IMR-90 (cell line): ENCODE measurements around the gene PAK4. TPM values are rescaled to one million over a fixed set of nuclear protein-coding genes. Genes with fewer than 3 reads are reported as not detected.

Experiments used
- ATAC-seq: fragments of 200-7000 bp; cut with Tn5 transposase; 2 replicates; pipeline ENCODE4 v1.9.1; 2020; ENCODE audit warnings: low read depth, mild to moderate bottlenecking, moderate library complexity
- BruUV-seq: library from RNA; stranded (reverse); fragments of 400-500 nt; replicated peaks from 2 replicates; lab custom pipeline; 2021; lab: Mats Ljungman, UMichigan
- CTCF ChIA-PET: fragments of 300-600 bp; formaldehyde crosslinking; extraction: SDS; loops from one replicate; lab custom pipeline; 2021; ENCODE audit warnings: antibody characterized with exemption; lab: Yijun Ruan, JAX
- POLR2A ChIA-PET: fragments of 300-600 bp; sonication (Branson Sonifier 250); formaldehyde crosslinking; loops from one replicate; lab custom pipeline; 2022; ENCODE audit warnings: antibody characterized with exemption; ENCODE audit not compliant: unreplicated experiment; lab: Charles Lee
- DNase-seq: peaks from one replicate; pipeline ENCODE4 v3.0.0; 2013
- H2AFZ ChIP-seq: replicated peaks from 2 replicates; pipeline ENCODE3; 2013; ENCODE audit warnings: low read length, mild to moderate bottlenecking; ENCODE audit not compliant: poor library complexity
- H2AK5ac ChIP-seq: 2 replicates; pipeline ENCODE4 v1.6.1; 2013; ENCODE audit warnings: low read depth, low read length, inconsistent platforms
- H2AK9ac ChIP-seq: replicated peaks from 2 replicates; pipeline ENCODE3; 2013; ENCODE audit warnings: mild to moderate bottlenecking, low read depth, low read length, moderate library complexity; ENCODE audit not compliant: poor library complexity
- H2BK120ac ChIP-seq: 2 replicates; pipeline ENCODE4 v1.6.1; 2013; ENCODE audit warnings: low read depth, low read length, inconsistent platforms
- H2BK15ac ChIP-seq: 3 replicates; pipeline ENCODE4 v1.6.1; 2013; ENCODE audit warnings: low read depth, low read length, inconsistent platforms
- H2BK20ac ChIP-seq: 2 replicates; pipeline ENCODE4 v1.6.1; 2013; ENCODE audit warnings: low read depth, mild to moderate bottlenecking, inconsistent platforms, low read length, moderate library complexity
- H2BK5ac ChIP-seq: 2 replicates; pipeline ENCODE4 v1.6.1; 2013; ENCODE audit warnings: mild to moderate bottlenecking, low read depth, low read length, inconsistent platforms; ENCODE audit not compliant: poor library complexity, severe bottlenecking
- H3K14ac ChIP-seq: replicated peaks from 2 replicates; pipeline ENCODE4 v1.6.1; 2013; ENCODE audit warnings: low read depth, low read length, inconsistent platforms
- H3K18ac ChIP-seq: 2 replicates; pipeline ENCODE4 v1.6.1; 2013; ENCODE audit warnings: low read depth, low read length, control low read depth
- H3K23ac ChIP-seq: 2 replicates; pipeline ENCODE4 v1.6.1; 2013; ENCODE audit warnings: low read depth, low read length, inconsistent platforms
- H3K27ac ChIP-seq: 2 replicates; pipeline ENCODE4 v1.5.1; 2013; ENCODE audit warnings: mild to moderate bottlenecking, control low read depth, low read length; ENCODE audit not compliant: insufficient read depth
- H3K27me3 ChIP-seq: 2 replicates; pipeline ENCODE4 v1.6.1; 2013; ENCODE audit warnings: low read length; ENCODE audit not compliant: control insufficient read depth, insufficient read depth
- H3K36me3 ChIP-seq: 2 replicates; pipeline ENCODE4 v1.6.1; 2013; ENCODE audit warnings: low read length, mixed read lengths; ENCODE audit not compliant: control insufficient read depth, insufficient read depth
- H3K4ac ChIP-seq: 2 replicates; pipeline ENCODE4 v1.6.1; 2013; ENCODE audit warnings: low read depth, low read length, inconsistent platforms
- H3K4me1 ChIP-seq: 2 replicates; pipeline ENCODE4 v1.6.1; 2013; ENCODE audit warnings: low read length, mixed read lengths; ENCODE audit not compliant: control insufficient read depth, insufficient read depth
- H3K4me2 ChIP-seq: 2 replicates; pipeline ENCODE4 v1.6.1; 2013; ENCODE audit warnings: low read depth, mild to moderate bottlenecking, control low read depth, low read length, moderate library complexity
- H3K4me3 ChIP-seq: 2 replicates; pipeline ENCODE4 v1.5.1; 2013; ENCODE audit warnings: low read depth, mild to moderate bottlenecking, control low read depth, low read length, moderate library complexity; ENCODE audit not compliant: insufficient read depth
- H3K56ac ChIP-seq: 2 replicates; pipeline ENCODE4 v1.6.1; 2013; ENCODE audit warnings: low read length, inconsistent platforms; ENCODE audit not compliant: insufficient read depth; ENCODE audit errors: extremely low read depth
- H3K79me1 ChIP-seq, 2 experiments: 2 replicates each; pipeline ENCODE4 v1.6.1; 2013; ENCODE audit warnings: low read length in 2 of 2, inconsistent platforms in 1 of 2, low read depth in 1 of 2
- H3K9ac ChIP-seq: 2 replicates; pipeline ENCODE4 v1.6.1; 2013; ENCODE audit warnings: low read depth, low read length, control low read depth
- H3K9me1 ChIP-seq: 2 replicates; pipeline ENCODE4 v1.6.1; 2013; ENCODE audit warnings: low read length, inconsistent platforms; ENCODE audit not compliant: insufficient read depth
- H3K9me3 ChIP-seq: 2 replicates; pipeline ENCODE4 v1.6.1; 2013; ENCODE audit warnings: low read length; ENCODE audit not compliant: control insufficient read depth, insufficient read depth
- H4K20me1 ChIP-seq: 2 replicates; pipeline ENCODE4 v1.6.1; 2013; ENCODE audit warnings: low read length, inconsistent platforms; ENCODE audit not compliant: insufficient read depth
- H4K5ac ChIP-seq: 2 replicates; pipeline ENCODE4 v1.6.1; 2013; ENCODE audit warnings: mild to moderate bottlenecking, low read depth, low read length, control low read depth
- H4K8ac ChIP-seq, 2 experiments: 2 replicates each; pipeline ENCODE4 v1.6.1; 2013; ENCODE audit warnings: low read depth in 2 of 2, low read length in 2 of 2, control low read depth in 1 of 2, inconsistent platforms in 1 of 2
- H4K91ac ChIP-seq: 2 replicates; pipeline ENCODE4 v1.6.1; 2013; ENCODE audit warnings: low read depth, low read length, inconsistent platforms; ENCODE audit not compliant: insufficient read depth
- BHLHE40 ChIP-seq: fragments of 150-350 bp; IDR thresholded peaks from 2 replicates; pipeline ENCODE4 v1.6.1; 2016; ENCODE audit warnings: mild to moderate bottlenecking, low read depth, low read length
- CEBPB ChIP-seq: IDR thresholded peaks from 2 replicates; pipeline ENCODE4 v1.6.1; 2012; ENCODE audit warnings: low read depth, low read length, improper control_type of control experiment
- CHD1 ChIP-seq: IDR thresholded peaks from 2 replicates; pipeline ENCODE4 v1.6.1; 2012; ENCODE audit warnings: low read depth, low read length, improper control_type of control experiment
- FOS ChIP-seq: fragments of 150-350 bp; IDR thresholded peaks from 2 replicates; pipeline ENCODE4 v1.6.1; 2016; ENCODE audit warnings: low read depth, low read length
- MAFK ChIP-seq: IDR thresholded peaks from 2 replicates; pipeline ENCODE4 v1.6.1; 2012; ENCODE audit warnings: low read depth, low read length, improper control_type of control experiment
- MAZ ChIP-seq: IDR thresholded peaks from 2 replicates; pipeline ENCODE4 v1.6.1; 2012; ENCODE audit warnings: low read depth, mild to moderate bottlenecking, low read length, improper control_type of control experiment, moderate library complexity, borderline replicate concordance
- MXI1 ChIP-seq: IDR thresholded peaks from 2 replicates; pipeline ENCODE4 v1.6.1; 2012; ENCODE audit warnings: low read depth, mild to moderate bottlenecking, low read length, moderate library complexity, borderline replicate concordance
- POLR2A ChIP-seq: IDR thresholded peaks from 2 replicates; pipeline ENCODE4 v1.6.1; 2012; ENCODE audit warnings: mild to moderate bottlenecking, low read depth, low read length
- RAD21 ChIP-seq: IDR thresholded peaks from 2 replicates; pipeline ENCODE4 v1.6.1; 2012; ENCODE audit warnings: low read length, improper control_type of control experiment
- RCOR1 ChIP-seq: IDR thresholded peaks from 2 replicates; pipeline ENCODE4 v1.6.1; 2012; ENCODE audit warnings: mild to moderate bottlenecking, low read length, improper control_type of control experiment; ENCODE audit not compliant: insufficient replicate concordance
- RFX5 ChIP-seq: IDR thresholded peaks from 2 replicates; pipeline ENCODE4 v1.8.0; 2012; ENCODE audit warnings: low read depth, mild to moderate bottlenecking, low read length, moderate library complexity
- SMC3 ChIP-seq: fragments of 150-350 bp; IDR thresholded peaks from 2 replicates; pipeline ENCODE4 v1.6.1; 2016; ENCODE audit warnings: low read depth, mild to moderate bottlenecking, antibody characterized with exemption, low read length, moderate library complexity
- USF2 ChIP-seq: fragments of 150-350 bp; IDR thresholded peaks from 2 replicates; pipeline ENCODE4 v1.6.1; 2017; ENCODE audit warnings: mild to moderate bottlenecking, antibody characterized with exemption, low read length, low read depth
- WGBS, 2 experiments: methylation state at CpG; one replicate each; pipeline versions ENCODE4 v1.1.5 to v1.1.7; 2013; ENCODE audit warnings: missing lambda C conversion rate in 2 of 2; ENCODE audit not compliant: insufficient read length in 1 of 2; ENCODE audit errors: extremely low coverage in 2 of 2; 5-methylcytosine and 5-hydroxymethylcytosine counted together
- dilution Hi-C: fragments of 300-500 bp; cut with HindIII; formaldehyde crosslinking; loops from one replicate; pipeline ENCODE4 v1.14.3; 2018; ENCODE audit warnings: low sequenced_read_pairs; ENCODE audit not compliant: unreplicated experiment
- in situ Hi-C: fragments of 300-500 bp; cut with MboI; formaldehyde crosslinking; loops from 3 replicates; pipeline ENCODE4 v1.14.3; 2019; ENCODE audit warnings: low sequenced_read_pairs, inconsistent platforms, mixed read lengths
- intact Hi-C: fragments of 100-400 bp; cut with micrococcal nuclease; formaldehyde crosslinking; loops from 2 replicates; pipeline ENCODE4 v1.10.0; 2022
- polyA plus RNA-seq, 3 experiments: library from polyadenylated mRNA; depleted of rRNA; stranded (reverse); fragments of >200 nt; gene quantifications; 2 replicates each; pipeline ENCODE4 v1.2.3, GENCODE V29; 2012; ENCODE audit warnings: low replicate concordance in 1 of 3
- total RNA-seq: library from RNA; depleted of rRNA; stranded (reverse); fragments of >200 nt; gene quantifications from 2 replicates; pipeline ENCODE4 v1.2.3, GENCODE V29; 2012
- TF ChIP-seq, protein P1 (sequence below): conservative IDR thresholded peaks from 2 replicates; pipeline ENCODE4 v1.5.1; 2012; ENCODE audit warnings: mild to moderate bottlenecking, low read depth, low read length, improper control_type of control experiment

PAK4 gene
- total and polyA plus RNA-seq, 2 of the 4 experiments (the other 2 are of a cell fraction) = 2.0 to 27.2 TPM

DNA sequence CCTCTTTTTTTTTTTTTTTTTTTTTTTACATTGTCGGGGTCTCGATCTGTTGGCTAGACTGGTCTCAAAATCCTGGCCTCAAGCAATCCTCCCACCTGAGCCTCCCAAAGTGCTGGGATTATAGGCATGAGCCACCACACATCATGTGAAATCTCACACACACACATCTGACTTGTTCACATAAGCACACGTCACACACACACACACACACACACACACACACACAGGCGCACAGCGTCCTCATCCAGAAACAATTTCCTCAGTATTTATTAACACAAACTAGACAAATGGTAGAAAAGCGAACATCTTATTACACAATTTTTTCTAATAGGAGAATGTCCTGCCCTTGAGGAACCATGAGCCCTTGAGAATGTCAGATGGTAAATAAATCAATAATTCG lies 83.6 kb downstream of the PAK4 start:
- Histone ChIP-seq H3K18ac (no peak overlapping the region), H3K27me3 (peaks cover 25% of the 10 kb centered on the region), H3K79me1 (no peaks in the 10 kb centered on the region), H3K9ac (no peak overlapping the region), H2BK120ac (no peak overlapping the region), H4K5ac (no peak overlapping the region), H3K9me1 (no peaks in the 10 kb centered on the region), H2BK20ac (no peak overlapping the region), H4K8ac (no peak overlapping the region), H2AK9ac (no peak overlapping the region), H3K4me3 (no peak overlapping the region), H2BK5ac (no peak overlapping the region), H3K23ac (no peak overlapping the region), H3K4ac (no peak overlapping the region), H4K20me1 (no peaks in the 10 kb centered on the region), H3K14ac (no peak overlapping the region), H2AK5ac (no peak overlapping the region), H3K4me1 (no peaks in the 10 kb centered on the region), H3K9me3 (no peaks in the 10 kb centered on the region), H3K27ac (no peak overlapping the region), H2BK15ac (no peak overlapping the region), H3K56ac (no peak overlapping the region), H2AFZ (no peak overlapping the region), H3K36me3 (no peaks in the 10 kb centered on the region), H4K91ac (no peak overlapping the region), H3K4me2 (no peak overlapping the region)
- WGBS, 2 experiments = 60% methylated on average over 1 of the region's 7 CpGs; no CpG with 5 or more reads in 1 of the 2 experiments
- TF ChIP-seq BHLHE40 = no peak
- no peak for TF ChIP-seq MAFK
- no peak for TF ChIP-seq SMC3
- no peak for TF ChIP-seq MAZ
- TF ChIP-seq RCOR1 = no peak
- TF ChIP-seq CEBPB = no peak
- TF ChIP-seq, protein P1, sequence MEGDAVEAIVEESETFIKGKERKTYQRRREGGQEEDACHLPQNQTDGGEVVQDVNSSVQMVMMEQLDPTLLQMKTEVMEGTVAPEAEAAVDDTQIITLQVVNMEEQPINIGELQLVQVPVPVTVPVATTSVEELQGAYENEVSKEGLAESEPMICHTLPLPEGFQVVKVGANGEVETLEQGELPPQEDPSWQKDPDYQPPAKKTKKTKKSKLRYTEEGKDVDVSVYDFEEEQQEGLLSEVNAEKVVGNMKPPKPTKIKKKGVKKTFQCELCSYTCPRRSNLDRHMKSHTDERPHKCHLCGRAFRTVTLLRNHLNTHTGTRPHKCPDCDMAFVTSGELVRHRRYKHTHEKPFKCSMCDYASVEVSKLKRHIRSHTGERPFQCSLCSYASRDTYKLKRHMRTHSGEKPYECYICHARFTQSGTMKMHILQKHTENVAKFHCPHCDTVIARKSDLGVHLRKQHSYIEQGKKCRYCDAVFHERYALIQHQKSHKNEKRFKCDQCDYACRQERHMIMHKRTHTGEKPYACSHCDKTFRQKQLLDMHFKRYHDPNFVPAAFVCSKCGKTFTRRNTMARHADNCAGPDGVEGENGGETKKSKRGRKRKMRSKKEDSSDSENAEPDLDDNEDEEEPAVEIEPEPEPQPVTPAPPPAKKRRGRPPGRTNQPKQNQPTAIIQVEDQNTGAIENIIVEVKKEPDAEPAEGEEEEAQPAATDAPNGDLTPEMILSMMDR = no peak
- TF ChIP-seq USF2 = no peak
- no peak for TF ChIP-seq RFX5
- no peak for TF ChIP-seq MXI1
- no peak for TF ChIP-seq FOS
- TF ChIP-seq POLR2A = no peak
- no peak for TF ChIP-seq RAD21
- no peak for TF ChIP-seq CHD1
- BruUV-seq = no TSS peak
- in situ Hi-C loops (loop anchor here (25.0 kb wide), 1 partner anchor 747 kb away; no protein-coding TSS in a partner anchor), dilution Hi-C loops (no loop called here), intact Hi-C loops (no loop called here)
- ChIA-PET POLR2A (no interaction called here), CTCF (no interaction called here)
- DNase-seq = no peak
- no peak for ATAC-seq
